Measurements from ENCODE around the gene EML4. TPM values are rescaled to one million over a fixed set of nuclear protein-coding genes. Genes with fewer than 3 reads are reported as not detected.

Gene EML4
- total and polyA plus RNA-seq, 11 donors = 2.3 to 32.8 (median 5.6) TPM

GRCh38 chr2:42225573-42225972, 56.4 kb downstream of the EML4 start:
- ATAC-seq (no peak), DNase-seq (no peak)
- WGBS, 4 donors = 94 to 100% (median 96%) methylated on average over 1 of the region's 1 CpG
- Histone ChIP-seq H3K36me3 (no peaks in the 10 kb centered on the region), H3K4me3 (no peak overlapping the region), H3K27me3 (no peaks in the 10 kb centered on the region), H3K4me1 (peaks cover 0 to 25% (median 12%) of the 10 kb centered on the region in 12 donors), H3K27ac (no peak overlapping the region), H3K9me3 (no peaks in the 10 kb centered on the region)
- no peak for TF ChIP-seq CTCF (IDR thresholded peaks at IDR 0.05)
- no peak for TF ChIP-seq POLR2A (IDR thresholded peaks at IDR 0.05)
- intact Hi-C loops (cut with DNase I) = no loop called here

DNA sequence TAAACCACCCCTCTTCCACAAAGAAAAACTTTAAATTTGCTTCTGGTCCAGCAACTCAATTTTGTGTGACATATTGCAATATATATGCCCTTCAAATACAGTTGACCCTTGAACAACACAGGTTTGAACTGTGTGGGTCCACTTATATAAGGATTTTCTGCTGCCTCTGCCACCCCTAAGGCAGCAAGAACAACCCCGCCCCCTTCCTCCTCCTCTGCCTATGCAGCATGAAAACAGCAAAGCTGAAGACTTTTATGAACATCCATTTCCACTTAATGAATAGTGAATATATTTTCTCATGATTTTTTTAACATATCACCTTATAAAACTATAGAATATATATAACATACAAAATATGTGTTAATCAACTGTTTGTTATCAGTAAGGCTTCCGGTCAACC, 58.3 kb downstream of the EML4 start:
- TF ChIP-seq POLR2A (IDR thresholded peaks at IDR 0.05) = no peak
- TF ChIP-seq CTCF (IDR thresholded peaks at IDR 0.05) = no peak
- WGBS, 4 donors = 73 to 84% (median 79%) methylated on average over 2 of the region's 2 CpGs
- H3K27me3 ChIP-seq = no peaks in the 10 kb centered on the region

DNA sequence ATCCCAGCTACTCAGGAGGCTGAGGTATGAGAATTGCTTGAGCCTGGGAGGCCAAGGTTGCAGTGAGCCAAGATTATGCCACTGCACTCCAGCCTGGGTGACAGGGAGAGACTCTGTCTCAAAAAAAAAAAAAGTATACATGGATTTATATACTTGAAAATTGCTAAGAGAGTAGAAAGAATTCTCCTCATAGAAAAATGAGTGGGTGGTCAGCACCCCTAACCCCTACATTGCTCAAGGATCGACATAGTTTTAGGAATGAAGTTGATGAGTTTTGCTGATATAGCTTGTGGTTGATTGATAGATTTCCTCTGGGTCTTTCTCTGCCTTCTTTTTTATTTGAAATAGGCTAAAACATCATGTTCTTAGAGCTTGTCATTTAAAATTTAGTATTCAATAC, 58.9 kb downstream of the EML4 start:
- no peak overlapping the region for H3K27ac ChIP-seq
- no peak overlapping the region for H3K4me3 ChIP-seq
- ATAC-seq = no peak
- DNase-seq = no peak
- H3K27me3 ChIP-seq = no peaks in the 10 kb centered on the region
- no peaks in the 10 kb centered on the region for H3K9me3 ChIP-seq
- H3K36me3 ChIP-seq = no peaks in the 10 kb centered on the region
- TF ChIP-seq CTCF (IDR thresholded peaks at IDR 0.05) (no peak), POLR2A (IDR thresholded peaks at IDR 0.05) (no peak)
- WGBS, 4 donors = 87 to 91% (median 89%) methylated on average over 1 of the region's 1 CpG
- peaks cover 0 to 22% (median 11%) of the 10 kb centered on the region in 12 donors for H3K4me1 ChIP-seq
- intact Hi-C loops (cut with DNase I) = no loop called here

More for the DNA sequence above, 58.3 kb downstream of the EML4 start:
- no peak overlapping the region for H3K4me3 ChIP-seq
- ATAC-seq (no peak), DNase-seq (no peak)
- H3K9me3 ChIP-seq = no peaks in the 10 kb centered on the region
- H3K36me3 ChIP-seq = no peaks in the 10 kb centered on the region
- H3K4me1 ChIP-seq = peaks cover 0 to 25% (median 11%) of the 10 kb centered on the region in 12 donors
- intact Hi-C loops (cut with DNase I) = no loop called here
- H3K27ac ChIP-seq = no peak overlapping the region

GRCh38 chr2:42229949-42230348, 60.8 kb downstream of the EML4 start:
- TF ChIP-seq CTCF (IDR thresholded peaks at IDR 0.05) (no peak), POLR2A (IDR thresholded peaks at IDR 0.05) (no peak)
- no peaks in the 10 kb centered on the region for H3K27me3 ChIP-seq
- H3K4me1 ChIP-seq = peaks cover 0 to 17% (median 4%) of the 10 kb centered on the region in 12 donors
- ATAC-seq = no peak
- intact Hi-C loops (cut with DNase I) = loop anchor here in 1 of 10 donors (10.0 kb wide), 1 partner anchor 365 kb away; no protein-coding TSS in a partner anchor
- H3K27ac ChIP-seq = no peak overlapping the region
- WGBS, 4 donors = 90 to 97% (median 94%) methylated on average over 2 of the region's 2 CpGs
- no peak for DNase-seq
- H3K36me3 ChIP-seq = no peaks in the 10 kb centered on the region
- H3K9me3 ChIP-seq = no peaks in the 10 kb centered on the region
- H3K4me3 ChIP-seq = no peak overlapping the region

Data from heart left ventricle (tissue), 16 donors.